Right renal cortex interstitium (tissue), 3 donors: ENCODE measurements around the gene GNAO1. TPM values are rescaled to one million over a fixed set of nuclear protein-coding genes. Genes with fewer than 3 reads are reported as not detected.

Experiments used
- DNase-seq, 3 donors: peaks; one replicate each; pipeline ENCODE4 v3.0.0-alpha.2; 2013; ENCODE audit warnings: low read depth in 3 of 3, low spot score in 2 of 3
- polyA plus RNA-seq, 3 donors: library from polyadenylated mRNA; unstranded; fragments of 120-200 nt; gene quantifications; one replicate each; pipeline ENCODE4 v1.2.1, GENCODE V29; 2013; ENCODE audit not compliant: insufficient read length in 3 of 3

GNAO1 gene
- polyA plus RNA-seq, 3 donors: 4.0 to 6.1 (median 5.0) TPM

- no peak for DNase-seq
Observed at GRCh38 chr16:56197192-56197992, 6.1 kb downstream of the GNAO1 start.

GRCh38 chr16:56198006-56198754, 6.9 kb downstream of the GNAO1 start:
- DNase-seq: no peak

- no peak for DNase-seq
Observed at GRCh38 chr16:56198755-56199114, 7.4 kb downstream of the GNAO1 start.

- no peak for DNase-seq
Observed at GRCh38 chr16:56199164-56199563, 7.9 kb downstream of the GNAO1 start.

- DNase-seq: no peak
Observed at GRCh38 chr16:56201030-56201429, 9.7 kb downstream of the GNAO1 start.

- no peak for DNase-seq
Observed at GRCh38 chr16:56202036-56202435, 10.7 kb downstream of the GNAO1 start.

- no peak for DNase-seq
Observed at GRCh38 chr16:56203052-56203451, 11.8 kb downstream of the GNAO1 start.

- no peak for DNase-seq
Observed at GRCh38 chr16:56204816-56205215, 13.5 kb downstream of the GNAO1 start.

- DNase-seq: no peak
Observed at GRCh38 chr16:56206951-56207350, 15.7 kb downstream of the GNAO1 start.

- no peak for DNase-seq
Observed at GRCh38 chr16:56207421-56207820, 16.1 kb downstream of the GNAO1 start.

- DNase-seq: no peak
Observed at GRCh38 chr16:56211435-56211981, 20.2 kb downstream of the GNAO1 start.

- no peak for DNase-seq
Observed at GRCh38 chr16:56212144-56212543, 20.9 kb downstream of the GNAO1 start.

GRCh38 chr16:56221995-56222394, 30.7 kb downstream of the GNAO1 start:
- no peak for DNase-seq

GRCh38 chr16:56222474-56222997, 31.2 kb downstream of the GNAO1 start:
- no peak for DNase-seq

- DNase-seq: no peak
Observed at GRCh38 chr16:56225017-56225742, 33.9 kb downstream of the GNAO1 start.

- DNase-seq: no peak
Observed at GRCh38 chr16:56226187-56226586, 34.9 kb downstream of the GNAO1 start.

GRCh38 chr16:56226845-56227525, 35.7 kb downstream of the GNAO1 start:
- no peak for DNase-seq

- no peak for DNase-seq
Observed at GRCh38 chr16:56227936-56228335, 36.6 kb downstream of the GNAO1 start.

GRCh38 chr16:56228476-56228875, 37.2 kb downstream of the GNAO1 start:
- DNase-seq: no peak

- DNase-seq: no peak
Observed at GRCh38 chr16:56233795-56234566, 42.7 kb downstream of the GNAO1 start.
